ENCODE measurements around the gene FGB.

FGB gene

GRCh38 chr4:154560824-154561231 lies 2.0 kb upstream of the FGB start:
- no peak for TF ChIP-seq TARDBP (IDR thresholded peaks at IDR 0.05)
- no peak for TF ChIP-seq FOXK2 (IDR thresholded peaks at IDR 0.05)
- no peak for TF ChIP-seq ZNF384 (IDR thresholded peaks at IDR 0.05)
- ChIA-PET CTCF (no interaction called here), POLR2A (no interaction called here)
- no peak for DNase-seq (ENCODE audit: extremely low spot score)

- no peak for DNase-seq (ENCODE audit: extremely low spot score)
- ChIA-PET CTCF (interaction anchor here (0.6 to 1.4 kb wide), 2 partner anchors 55 to 219 kb away, joined by 3 to 7 read pairs; no protein-coding TSS in a partner anchor), POLR2A (interaction anchor here (0.7 kb wide), 1 partner anchor 14 kb away, joined by 3 read pairs; the partner anchor contains the start of gene PLRG1)
- no peak for TF ChIP-seq LEF1 (IDR thresholded peaks at IDR 0.05; ENCODE audit: borderline replicate concordance)
Measured at GRCh38 chr4:154564311-154564710, 1.5 kb downstream of the FGB start.

GRCh38 chr4:154565704-154566103 lies 2.9 kb downstream of the FGB start:
- no peak for DNase-seq (ENCODE audit: extremely low spot score)
- CTCF ChIA-PET: interaction anchor here (1.4 kb wide), 1 partner anchor 53 kb away, joined by 7 read pairs; no protein-coding TSS in a partner anchor
- TF ChIP-seq ZNF384 (IDR thresholded peaks at IDR 0.05) (no peak), LEF1 (IDR thresholded peaks at IDR 0.05; ENCODE audit: borderline replicate concordance) (no peak), PKNOX1 (IDR thresholded peaks at IDR 0.05) (no peak)
- POLR2A ChIA-PET: no interaction called here

DNA sequence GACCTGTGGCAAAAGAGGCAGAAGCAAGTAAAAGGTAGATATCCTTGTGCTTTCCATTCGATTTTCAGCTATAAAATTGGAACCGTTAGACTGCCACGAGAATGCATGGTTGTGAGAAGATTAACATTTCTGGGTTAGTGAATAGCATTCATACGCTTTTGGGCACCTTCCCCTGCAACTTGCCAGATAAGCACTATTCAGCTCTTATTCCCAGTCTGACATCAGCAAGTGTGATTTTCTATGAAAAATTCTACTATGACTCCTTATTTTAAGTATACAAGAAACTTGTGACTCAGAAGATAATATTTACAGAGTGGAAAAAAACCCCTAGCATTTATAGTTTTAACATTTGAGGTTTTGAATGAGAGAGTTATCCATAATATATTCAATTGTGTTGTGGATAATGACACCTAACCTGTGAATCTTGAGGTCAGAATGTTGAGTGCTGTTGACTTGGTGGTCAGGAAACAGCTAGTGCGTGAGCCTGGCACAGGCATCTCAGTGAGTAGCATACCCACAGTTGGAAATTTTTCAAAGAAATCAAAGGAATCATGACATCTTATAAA lies 3.9 kb downstream of the FGB start:
- TF ChIP-seq FOXK2 (IDR thresholded peaks at IDR 0.05): no peak
- TF ChIP-seq SP1 (IDR thresholded peaks at IDR 0.05): no peak
- no peak for TF ChIP-seq NFRKB (IDR thresholded peaks at IDR 0.05)
- TF ChIP-seq ELF4 (IDR thresholded peaks at IDR 0.05): no peak
- no peak for TF ChIP-seq FOXA1 (IDR thresholded peaks at IDR 0.05)
- no peak for TF ChIP-seq ZNF384 (IDR thresholded peaks at IDR 0.05)
- TF ChIP-seq HDGF (IDR thresholded peaks at IDR 0.05; ENCODE audit: borderline replicate concordance): no peak
- no peak for TF ChIP-seq BHLHE40 (IDR thresholded peaks at IDR 0.05; ENCODE audit: borderline replicate concordance)
- no peak for TF ChIP-seq LEF1 (IDR thresholded peaks at IDR 0.05; ENCODE audit: borderline replicate concordance)
- no peak for TF ChIP-seq CTBP1 (IDR thresholded peaks at IDR 0.05; ENCODE audit: borderline replicate concordance)
- POLR2A ChIA-PET: interaction anchor here (0.6 kb wide), 1 partner anchor 17 kb away, joined by 3 read pairs; the partner anchor contains the start of gene PLRG1
- CTCF ChIA-PET: interaction anchor here (0.7 kb wide), 1 partner anchor 52 kb away, joined by 3 read pairs; no protein-coding TSS in a partner anchor
- no peak for DNase-seq (ENCODE audit: extremely low spot score)

GRCh38 chr4:154569028-154569427 lies 6.2 kb downstream of the FGB start:
- TF ChIP-seq LEF1 (IDR thresholded peaks at IDR 0.05; ENCODE audit: borderline replicate concordance) (no peak), CTBP1 (IDR thresholded peaks at IDR 0.05; ENCODE audit: borderline replicate concordance) (no peak)
- DNase-seq (ENCODE audit: extremely low spot score): no peak
- CTCF ChIA-PET: interaction anchor here (0.6 to 1.8 kb wide), 2 partner anchors 10 to 202 kb away, joined by 3 to 7 read pairs; no protein-coding TSS in a partner anchor
- POLR2A ChIA-PET: interaction anchor here (1.1 to 1.3 kb wide), 2 partner anchors 19 kb away, joined by 3 read pairs; partner anchors contain the start of gene PLRG1

GRCh38 chr4:154569584-154569983 lies 6.8 kb downstream of the FGB start:
- ChIA-PET POLR2A (interaction anchor here (1.3 kb wide), 1 partner anchor 20 kb away, joined by 3 read pairs; the partner anchor contains the start of gene PLRG1), CTCF (interaction anchor here (1.8 kb wide), 1 partner anchor 10 kb away, joined by 7 read pairs; no protein-coding TSS in a partner anchor)
- TF ChIP-seq SUZ12 (IDR thresholded peaks at IDR 0.05) (no peak), FOXK2 (IDR thresholded peaks at IDR 0.05) (no peak), NFRKB (IDR thresholded peaks at IDR 0.05) (no peak), L3MBTL2 (conservative IDR thresholded peaks at IDR 0.05) (no peak), SP1 (IDR thresholded peaks at IDR 0.05) (no peak), FOXM1 (IDR thresholded peaks at IDR 0.05; ENCODE audit: borderline replicate concordance) (no peak), TARDBP (IDR thresholded peaks at IDR 0.05) (no peak), PKNOX1 (IDR thresholded peaks at IDR 0.05) (no peak), ELF4 (IDR thresholded peaks at IDR 0.05) (no peak)

DNA sequence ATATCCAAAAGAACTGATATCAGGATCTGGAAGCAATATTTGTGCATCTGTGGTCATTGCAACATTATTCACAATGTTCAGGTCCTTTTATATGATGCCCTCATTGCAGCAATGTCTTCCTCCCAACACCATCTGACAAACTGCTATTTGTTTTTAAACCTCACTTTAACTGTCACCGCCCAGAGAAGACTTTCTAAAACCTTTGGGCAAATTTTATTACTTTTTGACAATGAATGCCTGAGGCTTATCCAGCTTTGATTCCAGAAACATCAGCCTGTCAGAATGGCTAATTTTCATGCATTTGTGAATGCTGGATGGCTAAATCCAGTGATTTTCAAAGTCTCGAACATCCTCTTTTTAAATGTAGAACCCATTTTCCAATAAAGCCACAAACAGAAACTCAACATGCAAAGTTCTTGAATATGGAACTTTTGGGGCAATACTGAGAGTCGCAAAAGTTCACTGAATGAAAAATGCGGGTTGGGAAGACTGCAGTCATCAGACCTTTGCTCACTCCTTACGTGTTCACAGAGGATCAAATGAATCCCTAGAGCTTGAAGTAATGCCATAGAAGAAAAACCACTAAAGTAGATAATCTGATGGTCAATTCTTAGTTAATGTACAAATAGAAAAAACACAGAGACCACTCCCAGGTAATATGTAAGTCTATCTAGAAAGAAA lies 10.5 kb downstream of the FGB start:
- no peak for TF ChIP-seq PKNOX1 (IDR thresholded peaks at IDR 0.05)
- no peak for DNase-seq (ENCODE audit: extremely low spot score)
- CTCF ChIA-PET: interaction anchor here (1.1 kb wide), 1 partner anchor 14 kb away, joined by 4 read pairs; no protein-coding TSS in a partner anchor
- POLR2A ChIA-PET: no interaction called here

More at GRCh38 chr4:154569584-154569983, 6.8 kb downstream of the FGB start:
- DNase-seq (ENCODE audit: extremely low spot score): no peak
